IPS-18c (cell line): ENCODE results near the gene EFNB2.

ENCODE experiments used
- H3K4me3 ChIP-seq: 2 replicates; pipeline ENCODE4 v1.7.0; 2013; ENCODE audit warnings: low read depth, mild to moderate bottlenecking, low read length, moderate library complexity; ENCODE audit not compliant: insufficient read depth
- H3K9me3 ChIP-seq: one replicate; pipeline ENCODE4 v1.6.1; 2013; ENCODE audit warnings: mild to moderate bottlenecking, low read length, moderate library complexity; ENCODE audit not compliant: control insufficient read depth, insufficient read depth

EFNB2 gene

GRCh38 chr13:106530171-106530851 lies 5.2 kb downstream of the EFNB2 start:
- Histone ChIP-seq H3K9me3 (no peaks in the 10 kb centered on the region), H3K4me3 (no peak overlapping the region; the same call in 1 of the 2 replicates)

GRCh38 chr13:106529415-106530170 lies 5.9 kb downstream of the EFNB2 start:
- H3K4me3 ChIP-seq: no peak overlapping the region

GRCh38 chr13:106528718-106529414 lies 6.6 kb downstream of the EFNB2 start:
- Histone ChIP-seq H3K9me3 (no peaks in the 10 kb centered on the region), H3K4me3 (no peak overlapping the region)

More at GRCh38 chr13:106529415-106530170, 5.9 kb downstream of the EFNB2 start:
- no peaks in the 10 kb centered on the region for H3K9me3 ChIP-seq

GRCh38 chr13:106527826-106528225 lies 7.6 kb downstream of the EFNB2 start:
- Histone ChIP-seq H3K4me3 (no peak overlapping the region), H3K9me3 (no peaks in the 10 kb centered on the region)

- Histone ChIP-seq H3K9me3 (no peaks in the 10 kb centered on the region), H3K4me3 (no peak overlapping the region)
Measured at GRCh38 chr13:106527445-106527801, 8.0 kb downstream of the EFNB2 start.

- no peaks in the 10 kb centered on the region for H3K9me3 ChIP-seq
- no peak overlapping the region for H3K4me3 ChIP-seq
Measured at GRCh38 chr13:106526738-106527444, 8.6 kb downstream of the EFNB2 start.

- H3K9me3 ChIP-seq: no peaks in the 10 kb centered on the region
- no peak overlapping the region for H3K4me3 ChIP-seq
Measured at GRCh38 chr13:106525865-106526264, 9.6 kb downstream of the EFNB2 start.

GRCh38 chr13:106524108-106524507 lies 11.4 kb downstream of the EFNB2 start:
- H3K9me3 ChIP-seq: no peaks in the 10 kb centered on the region
- H3K4me3 ChIP-seq: no peak overlapping the region

- no peaks in the 10 kb centered on the region for H3K9me3 ChIP-seq
- no peak overlapping the region for H3K4me3 ChIP-seq
Measured at GRCh38 chr13:106523576-106523975, 11.9 kb downstream of the EFNB2 start.

- H3K9me3 ChIP-seq: no peaks in the 10 kb centered on the region
- H3K4me3 ChIP-seq: no peak overlapping the region
Measured at GRCh38 chr13:106522898-106523525, 12.4 kb downstream of the EFNB2 start.

GRCh38 chr13:106522112-106522705 lies 13.3 kb downstream of the EFNB2 start:
- no peak overlapping the region for H3K4me3 ChIP-seq
- H3K9me3 ChIP-seq: no peaks in the 10 kb centered on the region

- H3K9me3 ChIP-seq: no peaks in the 10 kb centered on the region
- H3K4me3 ChIP-seq: no peak overlapping the region
Measured at GRCh38 chr13:106521095-106521799, 14.2 kb downstream of the EFNB2 start.

GRCh38 chr13:106520251-106521054 lies 15.0 kb downstream of the EFNB2 start:
- H3K9me3 ChIP-seq: no peaks in the 10 kb centered on the region
- H3K4me3 ChIP-seq: no peak overlapping the region

- Histone ChIP-seq H3K9me3 (no peaks in the 10 kb centered on the region), H3K4me3 (no peak overlapping the region)
Measured at GRCh38 chr13:106518512-106518911, 16.9 kb downstream of the EFNB2 start.

- H3K4me3 ChIP-seq: no peak overlapping the region
- H3K9me3 ChIP-seq: no peaks in the 10 kb centered on the region
Measured at GRCh38 chr13:106517109-106517847, 18.2 kb downstream of the EFNB2 start.
